ENCODE measurements around the gene RRP1B. TPM values are rescaled to one million over a fixed set of nuclear protein-coding genes. Genes with fewer than 3 reads are reported as not detected.

The RRP1B gene
- total and polyA plus RNA-seq, 2 of the 13 experiments (the other 11 are each of a cell fraction or from before 2014, with no cell fraction given), result 16.3 to 46.2 TPM

- no peak for TF ChIP-seq HMGA1 (CRISPR knock-in tag; conservative IDR thresholded peaks at IDR 0.05)
- TF ChIP-seq, protein P1, sequence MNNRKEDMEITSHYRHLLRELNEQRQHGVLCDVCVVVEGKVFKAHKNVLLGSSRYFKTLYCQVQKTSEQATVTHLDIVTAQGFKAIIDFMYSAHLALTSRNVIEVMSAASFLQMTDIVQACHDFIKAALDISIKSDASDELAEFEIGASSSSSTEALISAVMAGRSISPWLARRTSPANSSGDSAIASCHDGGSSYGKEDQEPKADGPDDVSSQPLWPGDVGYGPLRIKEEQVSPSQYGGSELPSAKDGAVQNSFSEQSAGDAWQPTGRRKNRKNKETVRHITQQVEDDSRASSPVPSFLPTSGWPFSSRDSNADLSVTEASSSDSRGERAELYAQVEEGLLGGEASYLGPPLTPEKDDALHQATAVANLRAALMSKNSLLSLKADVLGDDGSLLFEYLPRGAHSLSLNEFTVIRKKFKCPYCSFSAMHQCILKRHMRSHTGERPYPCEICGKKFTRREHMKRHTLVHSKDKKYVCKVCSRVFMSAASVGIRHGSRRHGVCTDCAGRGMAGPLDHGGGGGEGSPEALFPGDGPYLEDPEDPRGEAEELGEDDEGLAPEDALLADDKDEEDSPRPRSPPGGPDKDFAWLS (CRISPR knock-in tag; IDR thresholded peaks at IDR 0.05; ENCODE audit: borderline replicate concordance), result no peak
- no peak for TF ChIP-seq ZNF598 (CRISPR knock-in tag; IDR thresholded peaks at IDR 0.05; ENCODE audit: borderline replicate concordance)
- TF ChIP-seq SNRNP70 (IDR thresholded peaks at IDR 0.05; ENCODE audit: low read depth, low read length), result no peak
- TF ChIP-seq POLR2AphosphoS5 (IDR thresholded peaks at IDR 0.05; ENCODE audit: low read depth, low read length), result no peak
- TF ChIP-seq ZC3H4 (CRISPR knock-in tag; IDR thresholded peaks at IDR 0.05; ENCODE audit: borderline replicate concordance), result no peak
- TF ChIP-seq, protein P2, sequence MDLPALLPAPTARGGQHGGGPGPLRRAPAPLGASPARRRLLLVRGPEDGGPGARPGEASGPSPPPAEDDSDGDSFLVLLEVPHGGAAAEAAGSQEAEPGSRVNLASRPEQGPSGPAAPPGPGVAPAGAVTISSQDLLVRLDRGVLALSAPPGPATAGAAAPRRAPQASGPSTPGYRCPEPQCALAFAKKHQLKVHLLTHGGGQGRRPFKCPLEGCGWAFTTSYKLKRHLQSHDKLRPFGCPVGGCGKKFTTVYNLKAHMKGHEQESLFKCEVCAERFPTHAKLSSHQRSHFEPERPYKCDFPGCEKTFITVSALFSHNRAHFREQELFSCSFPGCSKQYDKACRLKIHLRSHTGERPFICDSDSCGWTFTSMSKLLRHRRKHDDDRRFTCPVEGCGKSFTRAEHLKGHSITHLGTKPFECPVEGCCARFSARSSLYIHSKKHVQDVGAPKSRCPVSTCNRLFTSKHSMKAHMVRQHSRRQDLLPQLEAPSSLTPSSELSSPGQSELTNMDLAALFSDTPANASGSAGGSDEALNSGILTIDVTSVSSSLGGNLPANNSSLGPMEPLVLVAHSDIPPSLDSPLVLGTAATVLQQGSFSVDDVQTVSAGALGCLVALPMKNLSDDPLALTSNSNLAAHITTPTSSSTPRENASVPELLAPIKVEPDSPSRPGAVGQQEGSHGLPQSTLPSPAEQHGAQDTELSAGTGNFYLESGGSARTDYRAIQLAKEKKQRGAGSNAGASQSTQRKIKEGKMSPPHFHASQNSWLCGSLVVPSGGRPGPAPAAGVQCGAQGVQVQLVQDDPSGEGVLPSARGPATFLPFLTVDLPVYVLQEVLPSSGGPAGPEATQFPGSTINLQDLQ (CRISPR knock-in tag; IDR thresholded peaks at IDR 0.05), result no peak
Observed at GRCh38 chr21:43717166-43717853, 58.0 kb downstream of the RRP1B start (continued).
